Cortex of kidney (tissue), 1 donor: ENCODE data around the gene BST1.
"Not testable (repeated sequence)": the region's sequence is repeated elsewhere in the genome, so short reads cannot be mapped to it uniquely, and the experiment has no call there.

Source experiments
- DNase-seq: peaks from one replicate; lab custom pipeline; 2025; lab: John Stamatoyannopoulos, UW

BST1 gene

DNA sequence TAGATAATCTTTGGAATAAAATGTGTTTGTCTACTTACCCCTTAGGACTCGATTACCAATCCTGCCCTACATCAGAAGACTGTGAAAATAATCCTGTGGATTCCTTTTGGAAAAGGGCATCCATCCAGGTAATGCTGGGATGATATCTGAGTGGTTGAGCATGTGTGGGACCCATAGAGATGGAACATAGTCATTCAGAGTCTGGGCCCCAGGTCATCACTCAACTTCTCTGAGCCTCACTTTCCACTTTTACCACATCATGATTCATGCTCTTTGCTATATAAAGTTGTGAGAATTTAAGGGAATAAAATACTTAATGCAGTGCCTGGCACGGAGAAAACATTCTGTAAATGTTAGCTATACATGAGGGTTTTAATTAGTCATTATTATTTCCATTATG, 8.9 kb downstream of the BST1 start:
- DNase-seq = no peak

DNA sequence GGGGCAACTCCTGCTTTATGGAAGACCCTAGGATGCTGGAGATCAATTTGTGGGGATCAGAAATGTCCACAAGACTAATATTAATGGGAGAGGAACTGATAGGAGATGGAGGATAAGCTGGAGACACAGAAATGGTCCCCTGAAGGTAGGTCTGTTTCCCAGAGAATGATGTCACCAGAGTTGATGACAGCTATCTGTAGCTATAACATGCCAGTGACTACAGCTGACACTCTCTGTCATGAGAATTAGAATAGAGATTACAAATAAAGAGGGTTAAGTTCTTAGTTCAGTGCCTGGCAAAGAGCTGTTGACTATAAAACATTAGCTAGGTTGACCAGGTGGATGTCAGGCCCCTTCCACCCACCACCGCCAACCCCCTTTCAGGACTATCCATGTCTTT, 9.3 kb downstream of the BST1 start:
- DNase-seq = no peak

DNA sequence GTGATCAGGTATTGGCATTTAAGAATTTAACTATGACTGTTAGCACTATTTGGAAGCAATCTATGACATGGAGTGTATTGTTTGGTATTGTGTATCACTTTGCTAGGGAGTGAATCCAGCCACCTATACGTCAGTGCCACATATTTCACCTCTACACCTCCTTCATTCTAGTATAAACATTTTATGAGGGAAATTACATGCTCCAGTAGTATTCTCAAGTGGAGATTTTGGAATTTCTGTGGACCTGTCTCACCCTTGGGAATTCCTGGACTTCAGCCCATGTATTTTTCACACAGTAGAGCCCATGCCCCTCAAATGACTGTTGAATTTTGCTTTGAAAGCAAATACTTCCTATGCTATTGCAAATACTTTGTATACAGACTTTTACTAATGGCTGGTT, 11.3 kb downstream of the BST1 start:
- no peak for DNase-seq

DNA sequence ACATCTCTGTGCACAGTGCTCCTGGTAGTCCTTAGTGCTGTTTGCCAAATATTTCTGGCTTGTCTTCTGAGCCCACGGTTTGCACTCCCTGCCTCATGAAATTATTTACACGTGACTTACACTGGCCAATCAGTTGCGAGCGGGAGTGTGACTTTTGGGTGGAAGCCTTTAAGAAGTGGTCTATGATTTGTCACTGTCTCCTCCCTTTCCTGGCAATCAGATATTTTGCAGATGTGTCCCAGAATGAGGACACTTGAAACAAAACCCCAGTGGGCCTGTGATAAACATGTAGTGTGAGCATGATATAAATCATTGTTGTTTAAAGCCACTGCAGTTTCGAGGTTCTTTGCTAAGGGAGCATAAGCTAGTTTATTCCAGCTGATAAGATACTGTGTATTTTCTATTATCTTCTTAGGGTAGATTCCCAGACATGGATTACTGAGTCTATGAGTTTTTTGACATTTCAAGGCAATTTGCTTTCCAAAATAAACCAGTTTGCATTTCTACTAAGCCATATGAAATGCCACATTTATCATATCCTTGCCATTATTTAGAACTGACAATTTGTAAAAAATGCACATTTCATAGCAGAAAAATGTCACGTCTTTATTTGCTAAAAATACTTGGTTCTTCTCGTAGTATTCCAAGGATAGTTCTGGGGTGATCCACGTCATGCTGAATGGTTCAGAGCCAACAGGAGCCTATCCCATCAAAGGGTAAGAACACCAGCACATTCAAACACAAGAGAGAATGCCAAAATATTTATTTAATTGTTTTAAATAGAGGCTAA, 12.0 kb downstream of the BST1 start:
- DNase-seq = no peak

DNA sequence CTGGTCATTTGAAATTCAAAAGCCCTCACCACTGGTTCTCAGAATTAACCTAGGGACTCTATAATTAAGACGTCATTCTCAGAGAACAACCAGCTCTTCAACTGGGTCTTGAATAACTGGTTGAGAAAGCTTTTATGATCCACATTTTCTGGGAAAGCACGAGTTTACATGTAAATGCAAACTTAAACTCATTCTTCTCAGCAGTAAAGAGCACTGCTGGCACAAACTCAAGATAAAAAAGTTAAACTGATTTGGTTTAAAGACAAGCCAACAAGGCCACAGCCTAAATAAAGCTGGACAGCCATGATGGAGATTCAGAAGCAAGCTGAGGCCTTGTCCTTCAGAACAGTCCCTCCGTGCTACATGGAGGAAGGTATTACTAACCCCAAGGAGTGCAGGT, 13.2 kb downstream of the BST1 start:
- no peak for DNase-seq

DNA sequence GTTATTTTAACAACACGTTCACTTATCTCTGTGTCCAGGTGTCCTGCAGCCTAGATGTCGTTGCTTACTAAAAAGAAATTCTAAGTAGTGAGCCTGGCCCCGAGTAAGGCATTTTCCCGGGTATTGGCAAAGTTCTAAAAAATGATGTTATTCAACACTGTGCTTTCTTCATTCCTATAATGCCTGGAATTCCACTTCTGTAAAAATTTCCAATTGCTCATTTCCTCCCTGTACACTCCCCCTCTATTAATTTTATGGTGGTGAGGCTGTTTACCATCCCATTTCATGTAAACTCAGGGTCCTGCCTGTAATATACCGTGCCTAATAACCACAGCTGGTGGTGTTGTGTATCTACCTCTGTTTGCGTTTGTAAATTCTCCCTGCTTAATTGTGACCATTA, 14.2 kb downstream of the BST1 start:
- DNase-seq = no peak

DNA sequence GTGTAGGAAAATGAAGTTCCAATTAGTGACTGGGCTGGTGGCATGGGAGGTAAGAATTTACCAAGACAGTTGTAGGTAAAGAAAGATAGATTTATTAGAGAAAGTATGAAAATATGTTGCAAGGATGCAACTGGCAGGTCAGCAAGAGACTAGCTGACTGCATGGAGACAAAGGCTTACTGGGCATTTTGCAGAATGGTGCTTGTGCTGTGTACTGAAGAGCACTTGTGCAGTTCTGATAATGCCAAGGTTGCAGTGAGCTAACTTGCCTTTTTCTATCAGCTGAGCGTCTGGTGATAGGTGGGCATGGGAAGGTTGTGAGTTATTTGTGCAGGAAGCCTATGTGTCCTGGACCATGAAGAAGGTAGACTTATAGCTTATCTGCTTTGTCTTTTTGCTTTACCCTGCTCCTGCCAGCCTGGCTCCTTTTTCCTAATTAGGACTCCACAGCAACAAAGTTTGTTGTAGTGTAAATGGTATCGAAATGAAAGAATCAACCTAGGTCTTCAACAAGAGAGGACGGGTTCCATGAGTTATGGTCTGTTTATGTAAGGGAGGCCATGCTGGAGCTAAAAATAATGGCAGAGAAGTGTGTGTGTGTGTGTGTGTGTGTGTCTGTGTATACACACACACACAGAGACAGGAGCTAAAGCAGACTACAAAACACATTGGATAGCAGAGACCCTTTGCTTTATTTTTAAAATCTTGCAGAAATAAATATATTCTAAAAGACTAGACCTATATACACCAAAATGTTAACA, 15.0 kb downstream of the BST1 start:
- no peak for DNase-seq

DNA sequence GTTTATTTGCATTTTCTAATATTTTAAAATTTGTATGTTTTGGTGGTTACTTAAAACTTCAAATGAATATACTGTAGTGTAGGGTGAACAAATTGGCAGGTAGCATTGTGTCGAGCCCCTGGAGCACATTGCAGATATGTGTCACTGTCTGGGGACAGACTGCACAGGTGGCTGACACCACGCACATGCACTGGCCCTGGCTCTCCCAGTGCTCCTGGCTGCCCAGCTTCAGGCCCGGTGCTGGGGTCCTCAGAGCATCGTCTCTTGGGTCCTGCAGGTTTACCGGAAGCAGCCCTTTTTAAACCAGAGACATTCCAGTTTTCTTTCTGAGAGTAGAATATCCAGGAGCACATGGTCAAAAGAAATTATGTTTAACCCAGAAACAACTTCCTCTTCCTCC, 15.6 kb downstream of the BST1 start:
- no peak for DNase-seq

DNA sequence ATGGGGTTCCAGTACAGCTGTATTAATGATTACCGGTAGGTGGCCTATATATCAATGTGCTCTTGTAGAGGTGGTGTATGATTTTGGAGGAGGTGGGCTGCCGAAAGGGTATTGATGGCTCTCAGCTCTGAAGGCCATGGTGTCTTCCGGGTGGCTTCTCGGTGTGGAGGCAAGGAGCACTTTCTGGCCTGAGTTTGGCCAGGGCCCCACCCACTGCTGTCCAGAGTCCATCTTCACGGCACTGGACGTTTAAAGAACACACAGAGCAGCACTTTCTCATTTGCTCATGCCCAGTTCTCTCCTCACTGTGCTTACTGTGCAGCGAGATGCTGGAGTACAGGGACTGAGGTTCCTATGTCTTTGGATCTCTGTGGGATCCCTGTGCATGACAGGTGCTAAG, 16.1 kb downstream of the BST1 start:
- no peak for DNase-seq

DNA sequence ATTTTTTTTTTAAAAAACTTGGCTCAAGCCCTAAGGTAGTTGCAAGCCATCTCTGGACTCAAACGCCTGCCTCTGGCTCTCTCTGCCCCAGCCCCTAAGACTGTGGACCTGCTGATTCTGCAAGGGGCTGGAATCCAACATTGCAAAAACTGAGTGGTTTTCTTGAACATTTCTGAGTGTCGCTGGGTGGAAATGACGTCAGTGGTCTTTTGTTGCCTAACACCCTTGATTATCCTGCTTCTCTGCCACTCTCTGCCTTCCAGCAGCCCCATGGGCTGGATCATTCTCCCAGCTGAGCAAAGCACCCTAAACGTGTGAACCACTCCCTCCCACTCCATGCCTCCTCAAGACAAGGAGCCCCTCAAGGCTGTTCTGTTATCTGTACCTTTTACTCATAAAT, 16.6 kb downstream of the BST1 start:
- DNase-seq = no peak

DNA sequence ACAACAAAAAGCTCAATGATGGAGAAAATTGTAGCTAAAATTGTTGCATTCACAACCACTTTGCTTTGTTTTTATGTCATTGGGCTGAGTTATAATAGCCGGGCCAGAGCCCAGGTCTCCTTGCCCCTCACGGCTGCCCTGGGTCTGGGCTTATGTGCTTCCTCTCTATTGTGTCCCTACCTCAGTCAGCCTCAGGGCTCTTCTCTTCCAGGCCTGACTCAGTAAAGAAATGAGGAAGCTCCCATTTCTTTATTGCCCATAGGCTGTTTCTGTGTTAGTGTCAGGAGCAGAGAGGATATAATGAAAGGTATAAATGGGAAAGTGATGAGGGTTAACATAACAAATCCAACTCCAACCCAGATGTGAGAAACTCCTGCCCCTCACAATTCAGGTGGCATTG, 18.0 kb downstream of the BST1 start:
- DNase-seq = no peak

DNA sequence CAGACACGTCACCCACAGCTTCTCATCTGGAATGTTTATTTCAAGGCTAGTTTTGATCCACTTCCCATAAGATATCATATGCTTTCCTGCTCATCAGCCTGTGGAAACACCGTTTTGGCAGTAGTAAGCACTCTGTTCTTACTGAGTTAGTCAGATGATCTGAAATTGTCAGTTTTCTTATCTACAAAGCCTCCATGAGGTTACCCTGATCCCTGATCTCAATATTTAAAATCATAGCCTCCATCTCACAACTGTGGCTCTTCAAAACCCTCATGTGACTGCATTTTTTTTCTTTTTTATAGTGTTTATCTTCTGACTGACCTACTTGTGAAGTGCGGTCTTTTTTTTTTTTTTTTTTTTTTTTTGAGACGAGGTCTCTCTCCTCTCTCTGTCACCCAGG, 22.7 kb downstream of the BST1 start:
- DNase-seq = no peak

DNA sequence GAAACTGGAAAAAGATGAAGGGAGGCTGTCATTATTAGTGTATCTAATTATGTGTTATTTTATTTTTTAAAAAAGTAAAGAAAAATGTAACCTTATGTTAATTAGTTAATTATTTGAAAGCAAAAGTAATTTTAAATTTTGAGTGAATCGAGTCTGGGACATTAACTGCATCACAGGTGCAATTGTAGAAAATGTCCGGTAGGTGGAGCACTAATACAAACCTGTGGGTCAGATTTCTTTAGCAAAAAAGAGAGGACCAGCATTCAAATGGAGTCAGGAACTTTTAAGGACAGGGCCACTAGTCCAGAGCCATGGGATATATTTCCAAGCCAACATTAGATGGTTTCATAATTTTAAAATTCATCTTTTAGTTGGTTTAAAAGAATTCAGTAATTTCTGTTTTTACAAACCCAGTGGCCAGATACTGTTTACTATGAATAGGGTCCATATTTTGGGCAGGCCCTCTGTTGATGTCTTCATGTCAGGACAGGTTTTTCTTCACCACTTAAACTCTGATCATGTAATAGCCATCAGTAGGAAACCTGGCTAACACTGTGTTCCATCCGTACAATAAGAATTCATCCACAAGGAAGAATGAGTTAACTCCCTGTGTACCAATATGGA, 27.2 kb downstream of the BST1 start:
- DNase-seq = no peak

DNA sequence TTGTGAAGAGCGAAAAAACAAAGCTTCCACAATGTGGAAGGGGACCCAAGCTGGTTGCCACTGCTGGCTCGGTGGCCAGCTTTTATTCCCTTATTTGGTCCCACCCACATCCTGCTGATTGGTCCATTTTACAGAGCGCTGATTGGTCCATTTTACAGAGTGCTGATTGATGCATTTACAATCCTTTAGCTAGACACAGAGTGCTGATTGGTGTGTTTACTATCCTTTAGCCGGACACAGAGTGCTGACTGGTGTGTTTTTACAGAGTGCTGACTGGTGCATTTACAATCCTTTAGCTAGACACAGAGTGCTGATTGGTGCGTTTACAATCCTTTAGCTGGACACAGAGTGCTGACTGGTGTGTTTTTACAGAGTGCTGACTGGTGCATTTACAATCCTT, 30.2 kb downstream of the BST1 start:
- DNase-seq = not testable (repeated sequence)

DNA sequence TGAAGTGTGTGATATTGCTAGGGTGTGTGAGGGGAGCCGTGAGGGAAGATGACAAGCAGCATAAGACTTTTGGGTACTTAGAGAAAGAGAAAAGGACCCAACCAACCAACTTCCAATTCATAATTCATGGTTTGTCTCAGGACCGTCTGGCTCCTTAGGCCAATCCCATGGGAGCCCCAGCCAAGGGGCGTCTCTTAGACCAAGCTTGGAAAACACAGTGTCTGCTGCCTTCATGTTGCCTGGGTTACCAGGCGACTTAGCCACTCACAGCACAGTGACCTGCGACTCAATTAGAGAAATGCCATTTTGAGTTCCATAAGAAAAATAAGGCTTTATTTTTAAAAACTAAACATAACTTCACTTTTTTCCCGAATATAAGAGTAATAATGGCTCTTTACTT, 32.7 kb downstream of the BST1 start:
- no peak for DNase-seq

DNA sequence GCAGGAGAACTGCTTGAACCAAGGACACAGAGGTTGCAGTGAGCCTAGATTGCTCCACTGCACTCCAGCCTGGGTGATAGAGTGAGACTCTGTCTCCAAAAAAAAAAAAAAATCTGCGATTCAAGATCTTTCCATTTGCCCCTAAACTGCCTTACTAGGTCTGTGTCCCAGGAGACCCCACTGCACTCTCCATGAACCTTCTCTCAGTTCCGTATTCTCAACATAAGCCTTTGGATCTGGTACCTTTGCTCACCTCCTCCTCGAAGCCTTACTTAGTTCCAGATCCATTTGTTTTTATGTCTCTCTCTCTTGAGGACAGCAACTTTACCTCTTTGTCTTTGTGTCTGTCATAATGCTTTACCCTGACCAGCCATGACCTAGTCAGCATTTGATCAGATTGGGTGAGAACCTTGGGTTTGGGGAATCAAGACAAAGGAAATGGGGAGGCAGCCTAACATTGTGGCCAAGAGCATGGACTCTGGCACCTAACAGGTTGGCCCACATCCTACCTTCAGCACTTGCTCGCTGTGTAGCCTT, 33.7 kb downstream of the BST1 start:
- no peak for DNase-seq

DNA sequence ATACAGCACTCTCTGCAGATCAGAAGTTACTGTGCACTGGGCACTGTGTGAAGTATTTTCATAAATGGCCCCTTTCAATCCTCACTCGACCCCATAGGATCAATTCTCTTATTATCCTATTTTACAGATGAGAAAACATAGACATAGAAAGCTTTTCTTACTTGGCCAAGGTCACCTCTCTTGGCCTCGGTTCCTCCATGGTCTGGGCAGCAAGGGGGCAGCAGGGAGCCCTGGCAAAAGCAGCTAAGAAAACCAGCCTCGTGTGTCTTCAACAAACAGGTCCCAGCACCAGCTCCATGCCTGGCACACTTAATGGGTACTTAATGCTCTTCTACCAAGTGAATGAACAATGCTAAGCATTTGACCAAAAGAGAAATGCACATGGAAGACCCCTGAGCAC, 34.4 kb downstream of the BST1 start:
- no peak for DNase-seq

DNA sequence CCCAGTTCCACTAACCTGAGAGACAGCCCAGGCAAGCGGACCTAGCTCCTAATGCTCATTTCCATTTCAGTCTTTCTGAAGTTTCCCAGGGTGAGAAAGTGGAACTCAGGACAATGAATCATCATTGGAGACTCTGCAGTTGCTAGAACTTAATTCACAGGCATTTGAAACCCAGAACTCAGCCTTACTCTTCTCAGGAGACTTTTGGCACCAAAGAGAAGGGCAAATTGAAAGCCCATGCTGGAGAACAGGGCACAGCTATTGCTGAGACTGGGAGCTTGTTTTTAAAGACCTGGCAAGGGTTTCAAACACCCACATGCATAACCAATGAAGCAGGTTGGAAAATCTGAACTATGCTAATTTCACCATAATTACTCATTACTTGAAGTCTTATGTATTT, 36.0 kb downstream of the BST1 start:
- no peak for DNase-seq

DNA sequence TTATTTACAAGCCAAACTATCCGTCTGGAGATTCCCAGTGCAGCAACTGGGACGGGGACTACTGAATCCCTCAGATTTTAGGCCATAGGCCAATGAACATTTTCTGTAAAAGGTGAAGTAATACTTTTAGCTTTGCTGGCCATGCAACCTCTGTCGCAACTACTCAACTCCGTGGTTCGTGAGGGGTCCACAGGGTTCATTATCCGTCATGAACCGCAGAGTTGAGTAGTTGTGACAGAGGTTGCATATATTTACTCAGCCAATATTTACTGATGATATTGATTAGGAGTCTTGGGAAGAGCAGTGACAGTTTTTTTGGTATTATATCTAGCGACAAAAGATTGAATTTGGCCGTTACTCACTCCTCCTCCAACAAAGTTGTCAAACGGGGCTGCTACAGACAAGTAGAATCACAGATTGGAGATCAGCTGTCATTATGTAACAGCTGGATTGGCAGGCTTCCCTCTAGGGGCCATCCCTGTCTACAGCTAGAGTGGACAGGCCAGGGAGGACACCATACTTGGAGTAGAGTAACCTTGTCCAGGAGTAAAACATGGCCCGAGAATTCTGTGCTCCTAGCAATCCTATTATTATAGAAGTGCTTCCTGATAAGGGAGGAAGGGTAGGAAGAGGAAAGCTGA, 38.0 kb downstream of the BST1 start:
- DNase-seq = no peak

DNA sequence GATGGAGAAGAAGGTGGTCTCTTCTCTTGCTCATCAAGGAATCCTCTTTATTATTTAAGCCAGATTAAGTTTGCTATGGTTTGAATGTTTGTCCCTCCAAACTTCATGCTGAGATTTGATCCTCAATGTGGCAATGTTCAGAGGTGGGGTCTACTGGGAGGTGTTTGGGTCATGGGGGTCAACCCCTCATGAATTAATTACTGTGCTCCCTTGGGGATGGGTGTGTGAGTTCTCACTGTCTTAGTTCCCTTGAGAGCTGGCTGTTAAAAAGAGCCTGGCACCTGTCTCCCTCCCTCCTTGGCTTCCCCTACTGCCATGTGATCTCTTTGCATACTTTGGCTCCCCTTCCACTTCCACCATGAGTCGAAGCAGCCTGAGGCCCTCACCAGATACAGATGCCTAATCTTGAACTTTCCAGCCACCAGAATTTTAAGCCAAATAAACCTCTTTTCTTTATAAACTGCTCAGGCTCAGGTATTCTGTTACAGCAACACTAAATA, 39.3 kb downstream of the BST1 start:
- DNase-seq = no peak

DNA sequence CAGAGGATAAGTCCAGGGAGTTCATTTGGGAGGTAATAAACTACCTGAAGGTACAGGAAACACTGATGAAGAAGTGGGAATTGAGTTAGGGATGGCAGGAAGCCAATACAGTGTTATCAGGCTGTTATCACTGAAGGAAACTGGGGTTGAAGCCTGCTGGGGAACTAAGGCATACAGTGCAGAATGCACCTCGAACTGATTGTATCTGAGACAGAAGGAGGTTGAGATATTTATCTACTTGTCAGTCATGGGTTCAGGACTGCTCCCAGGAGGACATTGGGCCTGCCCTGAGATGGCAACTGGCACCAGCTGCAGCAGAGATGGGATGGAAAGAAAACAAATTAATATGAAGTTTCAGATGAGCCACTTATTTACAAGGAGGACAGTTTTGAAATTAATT, 39.8 kb downstream of the BST1 start:
- DNase-seq = no peak

DNA sequence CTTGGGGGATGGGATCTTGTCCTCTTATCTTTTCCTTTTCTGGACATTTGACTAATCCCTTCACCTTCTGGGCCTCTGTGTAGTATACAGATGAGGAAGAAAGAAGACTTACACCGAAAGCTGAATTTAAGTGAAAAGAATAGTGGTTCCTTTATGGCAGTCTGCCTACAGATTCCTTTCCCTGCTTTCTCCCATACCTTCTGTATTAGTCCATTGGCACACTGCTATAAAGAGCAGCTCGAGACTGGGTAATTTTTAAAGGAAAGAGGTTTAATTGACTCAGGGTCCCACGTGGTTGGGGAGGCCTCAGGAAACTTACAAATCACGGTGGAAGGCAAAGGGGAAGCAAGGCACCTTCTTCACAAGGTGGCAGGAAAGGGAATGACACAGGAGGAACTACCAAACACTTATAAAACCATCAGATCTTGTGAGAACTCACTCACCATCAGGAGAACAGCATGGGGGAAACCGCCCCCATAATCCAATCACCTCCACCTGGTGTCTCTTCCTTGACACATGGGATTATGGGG, 41.2 kb downstream of the BST1 start:
- DNase-seq = no peak
